HG03460 (cell line): ENCODE measurements around the gene ATP2B2.

Experiments used
- ATAC-seq: cut with Tn5 transposase; IDR thresholded peaks from one replicate; pipeline ENCODE4 v1.9.1; 2021; ENCODE audit not compliant: unreplicated experiment

ATP2B2 gene

GRCh38 chr3:10368512-10368911 is 136.9 kb downstream of the ATP2B2 start:
- no peak for ATAC-seq

GRCh38 chr3:10367506-10367905 is 137.9 kb downstream of the ATP2B2 start:
- ATAC-seq = no peak

- no peak for ATAC-seq
These were observed 138.7 kb downstream of the ATP2B2 start for GRCh38 chr3:10366651-10367101.

- no peak for ATAC-seq
These were observed 139.6 kb downstream of the ATP2B2 start for GRCh38 chr3:10365791-10366190.

GRCh38 chr3:10365316-10365715 is 140.1 kb downstream of the ATP2B2 start:
- ATAC-seq = no peak

- no peak for ATAC-seq
These were observed 140.6 kb downstream of the ATP2B2 start for GRCh38 chr3:10364806-10365205.

- no peak for ATAC-seq
These were observed 141.5 kb downstream of the ATP2B2 start for GRCh38 chr3:10363935-10364334.

GRCh38 chr3:10361375-10361774 is 144.0 kb downstream of the ATP2B2 start:
- ATAC-seq = no peak

- no peak for ATAC-seq
These were observed 144.9 kb downstream of the ATP2B2 start for GRCh38 chr3:10360478-10360877.

- no peak for ATAC-seq
These were observed 145.6 kb downstream of the ATP2B2 start for GRCh38 chr3:10359761-10360161.

- no peak for ATAC-seq
These were observed 146.9 kb downstream of the ATP2B2 start for GRCh38 chr3:10358309-10358980.

GRCh38 chr3:10357592-10358308 is 147.6 kb downstream of the ATP2B2 start:
- ATAC-seq = no peak

GRCh38 chr3:10357095-10357494 is 148.3 kb downstream of the ATP2B2 start:
- ATAC-seq = no peak

GRCh38 chr3:10356461-10356981 is 148.9 kb downstream of the ATP2B2 start:
- no peak for ATAC-seq

GRCh38 chr3:10354361-10355015 is 150.9 kb downstream of the ATP2B2 start:
- no peak for ATAC-seq

GRCh38 chr3:10353661-10354360 is 151.6 kb downstream of the ATP2B2 start:
- no peak for ATAC-seq

- no peak for ATAC-seq
These were observed 152.2 kb downstream of the ATP2B2 start for GRCh38 chr3:10353160-10353559.

- no peak for ATAC-seq
These were observed 153.1 kb downstream of the ATP2B2 start for GRCh38 chr3:10352146-10352911.

- no peak for ATAC-seq
These were observed 154.2 kb downstream of the ATP2B2 start for GRCh38 chr3:10351013-10351735.
